H1 (cell line): Measurements from ENCODE around the gene OPN3. TPM values are rescaled to one million over a fixed set of nuclear protein-coding genes. Genes with fewer than 3 reads are reported as not detected.

Experiments used
- CTCF ChIA-PET: fragments of 300-600 bp; sonication (Branson Sonifier 250); formaldehyde crosslinking; loops from one replicate; lab custom pipeline; 2021; ENCODE audit not compliant: partially characterized antibody; lab: Charles Lee
- POLR2A ChIA-PET: fragments of 300-600 bp; sonication (Branson Sonifier 250); formaldehyde crosslinking; loops from one replicate; lab custom pipeline; 2021; ENCODE audit warnings: inconsistent platforms; ENCODE audit not compliant: partially characterized antibody; lab: Charles Lee
- DNase-seq, 2 experiments: peaks; one replicate each; pipeline versions ENCODE4 v3.0.0 to v3.0.0-alpha.2; 2010 to 2022; ENCODE audit warnings: low spot score in 2 of 2, low read depth in 1 of 2, mixed read lengths in 1 of 2
- FAIRE-seq: peaks from 2 replicates; lab custom pipeline; 2011; peaks lifted over from hg19 to GRCh38; lab: Jason Lieb, UNC
- H2AFZ ChIP-seq: 2 replicates; pipeline ENCODE4 v1.8.1; 2012; ENCODE audit warnings: low read length, inconsistent platforms
- H2AK5ac ChIP-seq: 2 replicates; pipeline ENCODE4 v1.6.1; 2013; ENCODE audit warnings: low read depth, low read length
- H2BK120ac ChIP-seq: replicated peaks from 2 replicates; pipeline ENCODE3; 2013; ENCODE audit warnings: low read depth, low read length, inconsistent platforms
- H2BK12ac ChIP-seq: 2 replicates; pipeline ENCODE4 v1.6.1; 2013; ENCODE audit warnings: low read depth, low read length
- H2BK15ac ChIP-seq: 2 replicates; pipeline ENCODE4 v1.6.1; 2013; ENCODE audit warnings: low read length
- H2BK20ac ChIP-seq: 2 replicates; pipeline ENCODE4 v1.6.1; 2013; ENCODE audit warnings: low read length
- H2BK5ac ChIP-seq: 2 replicates; pipeline ENCODE4 v1.6.1; 2013; ENCODE audit warnings: low read depth, low read length
- H3K14ac ChIP-seq: 2 replicates; pipeline ENCODE4 v1.6.1; 2013; ENCODE audit warnings: inconsistent platforms; ENCODE audit not compliant: insufficient read length
- H3K18ac ChIP-seq: 2 replicates; pipeline ENCODE4 v1.6.1; 2013; ENCODE audit warnings: low read length; ENCODE audit errors: extremely low read depth
- H3K23ac ChIP-seq: 2 replicates; pipeline ENCODE4 v1.6.1; 2013; ENCODE audit warnings: inconsistent platforms; ENCODE audit not compliant: insufficient read length
- H3K23me2 ChIP-seq: 2 replicates; pipeline ENCODE4 v1.6.1; 2013; ENCODE audit warnings: low read depth, low read length
- H3K27ac ChIP-seq: 2 replicates; pipeline ENCODE4 v1.6.1; 2011; ENCODE audit warnings: low read depth, low read length, inconsistent platforms
- H3K27me3 ChIP-seq, 4 experiments: replicated peaks in 1 of 4; 1 replicate in 1 of 4; 2 replicates in 3 of 4; pipeline versions ENCODE4 v1.6.1 to v1.8.1; 2011 to 2013; ENCODE audit warnings: low read length in 3 of 4, mild to moderate bottlenecking in 3 of 4, inconsistent platforms in 2 of 4, mixed read lengths in 2 of 4, moderate library complexity in 1 of 4; ENCODE audit not compliant: control insufficient read depth in 3 of 4, insufficient read depth in 3 of 4; ENCODE audit errors: extremely low read depth in 1 of 4
- H3K36me3 ChIP-seq, 4 experiments: 2 replicates each; pipeline versions ENCODE4 v1.6.1 to v1.8.1; 2011 to 2013; ENCODE audit warnings: mild to moderate bottlenecking in 4 of 4, low read length in 3 of 4, moderate library complexity in 2 of 4, control low read depth in 1 of 4, inconsistent platforms in 1 of 4; ENCODE audit not compliant: insufficient read depth in 4 of 4, control insufficient read depth in 2 of 4
- H3K4ac ChIP-seq: replicated peaks from 2 replicates; pipeline ENCODE3; 2013; ENCODE audit warnings: low read length, low read depth, mixed read lengths, inconsistent platforms; ENCODE audit not compliant: insufficient read length
- H3K4me1 ChIP-seq, 4 experiments: replicated peaks in 1 of 4; 1 replicate in 1 of 4; 2 replicates in 3 of 4; pipeline versions ENCODE4 v1.6.1 to v1.8.1; 2011 to 2013; ENCODE audit warnings: low read length in 3 of 4, inconsistent platforms in 2 of 4, mixed read lengths in 1 of 4; ENCODE audit not compliant: insufficient read depth in 4 of 4, control insufficient read depth in 3 of 4
- H3K4me2 ChIP-seq, 2 experiments: 2 replicates each; pipeline versions ENCODE4 v1.6.1 to v1.8.1; 2011 to 2013; ENCODE audit warnings: low read depth in 2 of 2, low read length in 2 of 2, control low read depth in 1 of 2, inconsistent platforms in 1 of 2, mild to moderate bottlenecking in 1 of 2; ENCODE audit not compliant: insufficient read depth in 1 of 2
- H3K4me3 ChIP-seq, 4 experiments: fragments of 200-600, 300-600 bp in 1 of 4; sonication (generic), shearing (Covaris generic), sonication (Bioruptor Twin) in 1 of 4; 2 replicates each; pipeline versions ENCODE4 v1.5.1 to v1.8.1; 2011 to 2016; ENCODE audit warnings: low read length in 4 of 4, low read depth in 3 of 4, control low read depth in 2 of 4, inconsistent platforms in 2 of 4, mild to moderate bottlenecking in 2 of 4, mixed read lengths in 1 of 4, moderate library complexity in 1 of 4; ENCODE audit not compliant: insufficient read depth in 2 of 4; ENCODE audit errors: extremely low read depth in 1 of 4
- H3K56ac ChIP-seq: replicated peaks from 2 replicates; pipeline ENCODE3; 2013; ENCODE audit warnings: low read depth, mild to moderate bottlenecking, mixed read lengths, low read length, inconsistent platforms; ENCODE audit not compliant: insufficient read length
- H3K79me1 ChIP-seq: 2 replicates; pipeline ENCODE4 v1.6.1; 2013; ENCODE audit warnings: low read depth, low read length, control low read depth
- H3K79me2 ChIP-seq, 2 experiments: 2 replicates each; pipeline versions ENCODE4 v1.6.1 to v1.8.1; 2012 to 2013; ENCODE audit warnings: low read length in 2 of 2, mild to moderate bottlenecking in 2 of 2, inconsistent platforms in 1 of 2; ENCODE audit not compliant: insufficient read depth in 2 of 2, control insufficient read depth in 1 of 2
- H3K9ac ChIP-seq, 4 experiments: replicated peaks in 1 of 4; 1 replicate in 1 of 4; 2 replicates in 3 of 4; pipeline versions ENCODE4 v1.6.1 to v1.8.1; 2011 to 2013; ENCODE audit warnings: low read depth in 3 of 4, low read length in 3 of 4, control low read depth in 2 of 4, mild to moderate bottlenecking in 2 of 4, moderate library complexity in 2 of 4, inconsistent platforms in 1 of 4; ENCODE audit errors: extremely low read depth in 1 of 4
- H3K9me3 ChIP-seq, 2 experiments: 2 replicates each; pipeline versions ENCODE4 v1.6.1 to v1.8.1; 2012 to 2013; ENCODE audit warnings: mild to moderate bottlenecking in 2 of 2, moderate library complexity in 2 of 2, control low read depth in 1 of 2, inconsistent platforms in 1 of 2, low read depth in 1 of 2, low read length in 1 of 2, mixed read lengths in 1 of 2; ENCODE audit not compliant: insufficient read depth in 2 of 2
- H4K20me1 ChIP-seq, 2 experiments: replicated peaks in 1 of 2; 2 replicates each; pipeline versions ENCODE3 to v1.8.1; 2011 to 2013; ENCODE audit warnings: inconsistent platforms in 2 of 2, low read length in 2 of 2, mild to moderate bottlenecking in 1 of 2; ENCODE audit not compliant: insufficient read depth in 2 of 2, control insufficient read depth in 1 of 2
- H4K5ac ChIP-seq: 2 replicates; pipeline ENCODE4 v1.6.1; 2013; ENCODE audit warnings: low read length, low read depth, mixed read lengths, inconsistent platforms; ENCODE audit not compliant: insufficient read length
- H4K8ac ChIP-seq: 2 replicates; pipeline ENCODE4 v1.8.0; 2013; ENCODE audit warnings: mild to moderate bottlenecking, moderate library complexity, low read length, inconsistent platforms; ENCODE audit not compliant: insufficient read depth; ENCODE audit errors: extremely low read depth
- H4K91ac ChIP-seq: replicated peaks from 2 replicates; pipeline ENCODE3; 2013; ENCODE audit warnings: low read length, mixed read lengths, inconsistent platforms; ENCODE audit not compliant: insufficient read length
- HDAC2 ChIP-seq, 2 experiments: fragments of 300-600 bp in 1 of 2; sonication (generic) in 1 of 2; IDR thresholded peaks; 2 replicates each; pipeline ENCODE4 v1.6.1; 2011 to 2012; ENCODE audit warnings: low read depth in 2 of 2, low read length in 2 of 2, mild to moderate bottlenecking in 2 of 2, moderate library complexity in 2 of 2, borderline replicate concordance in 1 of 2, inconsistent platforms in 1 of 2
- HDAC6 ChIP-seq: IDR thresholded peaks from one replicate; pipeline ENCODE4 v1.7.1; 2012; ENCODE audit warnings: low read depth, mild to moderate bottlenecking, inconsistent platforms, low read length, moderate library complexity
- KDM5A ChIP-seq: fragments of 200-600 bp; IDR thresholded peaks from 2 replicates; pipeline ENCODE4 v1.7.1; 2012; ENCODE audit warnings: mild to moderate bottlenecking, low read length, inconsistent platforms, mixed read lengths
- PHF8 ChIP-seq: fragments of 200-600 bp; sonication (generic); conservative IDR thresholded peaks from 2 replicates; pipeline ENCODE4 v1.7.1; 2012; ENCODE audit warnings: low read depth, mild to moderate bottlenecking, inconsistent platforms, low read length, moderate library complexity
- RFX5 ChIP-seq: IDR thresholded peaks from 2 replicates; pipeline ENCODE4 v1.6.1; 2011; ENCODE audit warnings: low read depth, low read length, improper control_type of control experiment, borderline replicate concordance
- RXRA ChIP-seq: IDR thresholded peaks from 2 replicates; pipeline ENCODE4 v1.6.1; 2011; ENCODE audit warnings: low read depth, mild to moderate bottlenecking, low read length, moderate library complexity; ENCODE audit not compliant: insufficient read depth
- WGBS, 2 experiments: shearing (Covaris generic) in 1 of 2; methylation state at CpG; one replicate each; pipeline versions ENCODE4 v1.1.6 to v1.1.7; 2013 to 2015; ENCODE audit warnings: low lambda C conversion rate in 2 of 2, mixed read lengths in 2 of 2, inconsistent platforms in 1 of 2, low coverage in 1 of 2, missing lambda C conversion rate in 1 of 2; ENCODE audit not compliant: insufficient replicate concordance in 2 of 2, insufficient coverage in 1 of 2, insufficient read length in 1 of 2; ENCODE audit errors: extremely low coverage in 1 of 2, missing lambda C conversion rate in 1 of 2; 5-methylcytosine and 5-hydroxymethylcytosine counted together
- polyA plus RNA-seq, 7 experiments: library from polyadenylated mRNA; depleted of rRNA in 3 of 7; stranded (reverse) in 5 of 7; unstranded in 2 of 7; fragments of >200 nt in 5 of 7; fragments of 200-250 nt in 2 of 7; gene quantifications; 1 replicate in 5 of 7; 2 replicates in 1 of 7; 4 replicates in 1 of 7; pipeline versions ENCODE4 v1.2.1 to v1.2.3, GENCODE V29; 2011 to 2013; ENCODE audit warnings: missing spikeins in 2 of 7, mixed read lengths in 2 of 7
- total RNA-seq: library from RNA; stranded (reverse); fragmentation: NEBNext Ultra II Directional; extraction: Animal tissue kit (Norgen Biotek cat#: 25700); gene quantifications from 2 replicates; pipeline ENCODE4 v1.2.1, GENCODE V29; 2021
- TF ChIP-seq, protein P1 (sequence below): IDR thresholded peaks from 2 replicates; pipeline ENCODE4 v1.6.1; 2012; ENCODE audit warnings: inconsistent platforms

Gene OPN3
- total and polyA plus RNA-seq, 2 of the 8 experiments (the other 6 are each of a cell fraction or from before 2014, with no cell fraction given): 8.8 to 19.4 TPM

DNA sequence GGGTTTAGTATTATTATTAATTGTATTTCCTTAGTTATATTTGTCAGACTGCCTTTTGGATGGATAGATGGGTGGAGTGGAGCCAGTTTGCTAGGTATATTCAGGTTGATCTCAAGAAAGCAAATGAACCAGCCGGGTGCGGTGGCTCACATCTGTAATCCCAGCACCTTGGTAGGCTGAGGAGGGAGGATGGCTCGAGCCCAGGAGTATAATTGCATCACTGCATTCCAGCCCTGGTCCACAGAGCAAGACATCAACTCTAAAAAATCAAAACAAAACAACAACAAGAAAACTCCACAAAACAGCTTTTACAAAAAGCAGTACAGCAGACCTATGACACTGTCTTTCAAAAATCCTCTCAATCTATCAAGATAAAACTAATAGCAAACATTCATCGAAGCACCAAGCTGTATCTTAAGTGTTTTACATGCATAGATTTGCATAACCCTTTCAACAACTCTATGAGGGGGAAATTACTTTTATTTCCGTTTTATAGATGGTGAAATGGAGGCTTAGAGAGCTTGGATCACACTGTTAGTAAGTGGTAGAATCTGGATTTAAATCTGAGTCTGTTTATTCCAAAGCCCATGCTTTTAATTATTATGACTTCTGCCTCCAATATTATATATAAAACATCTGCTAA lies 82.5 kb downstream of the OPN3 start:
- 88% methylated on average over 5 of the region's 5 CpGs; no CpG with 5 or more reads in 1 of the 2 experiments for WGBS, 2 experiments
- H3K27me3 ChIP-seq: no peaks in the 10 kb centered on the region
- H3K23me2 ChIP-seq: no peaks in the 10 kb centered on the region
- TF ChIP-seq RFX5 (no peak), RXRA (no peak), PHF8 (no peak), HDAC2 (IDR thresholded peaks at IDR 0.05; ENCODE audit: borderline replicate concordance in 1 of 2, low read depth in 2 of 2, low read length in 2 of 2) (no peak), HDAC6 (no peak), KDM5A (no peak)
- TF ChIP-seq, protein P1, sequence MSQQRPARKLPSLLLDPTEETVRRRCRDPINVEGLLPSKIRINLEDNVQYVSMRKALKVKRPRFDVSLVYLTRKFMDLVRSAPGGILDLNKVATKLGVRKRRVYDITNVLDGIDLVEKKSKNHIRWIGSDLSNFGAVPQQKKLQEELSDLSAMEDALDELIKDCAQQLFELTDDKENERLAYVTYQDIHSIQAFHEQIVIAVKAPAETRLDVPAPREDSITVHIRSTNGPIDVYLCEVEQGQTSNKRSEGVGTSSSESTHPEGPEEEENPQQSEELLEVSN: no peak

More for the DNA sequence above, 82.5 kb downstream of the OPN3 start:
- Histone ChIP-seq H2BK5ac (no peak overlapping the region), H3K36me3 (no peaks in the 10 kb centered on the region), H3K9ac (no peak overlapping the region), H3K18ac (no peak overlapping the region), H2BK20ac (no peak overlapping the region), H2BK12ac (no peak overlapping the region), H2BK15ac (no peak overlapping the region), H4K91ac (no peak overlapping the region), H3K4ac (no peak overlapping the region), H4K20me1 (no peaks in the 10 kb centered on the region), H2BK120ac (no peak overlapping the region), H4K8ac (no peak overlapping the region), H3K9me3 (no peaks in the 10 kb centered on the region), H3K56ac (no peak overlapping the region), H3K79me1 (no peaks in the 10 kb centered on the region), H3K14ac (no peak overlapping the region), H4K5ac (no peak overlapping the region), H3K4me3 (no peak overlapping the region), H2AK5ac (no peak overlapping the region), H3K27ac (no peak overlapping the region), H3K79me2 (no peaks in the 10 kb centered on the region), H3K4me2 (no peak overlapping the region), H2AFZ (no peak overlapping the region), H3K4me1 (no peaks in the 10 kb centered on the region), H3K23ac (no peak overlapping the region)
- DNase-seq: no peak
- ChIA-PET CTCF (no interaction called here), POLR2A (no interaction called here)
- FAIRE-seq: no peak
